GM18867 (cell line): Measurements from ENCODE around the gene FAM222A.

Experiments
- ATAC-seq: cut with Tn5 transposase; IDR thresholded peaks from one replicate; pipeline ENCODE4 v1.9.1; 2021; ENCODE audit warnings: mild to moderate bottlenecking, moderate library complexity; ENCODE audit not compliant: unreplicated experiment

FAM222A gene

DNA sequence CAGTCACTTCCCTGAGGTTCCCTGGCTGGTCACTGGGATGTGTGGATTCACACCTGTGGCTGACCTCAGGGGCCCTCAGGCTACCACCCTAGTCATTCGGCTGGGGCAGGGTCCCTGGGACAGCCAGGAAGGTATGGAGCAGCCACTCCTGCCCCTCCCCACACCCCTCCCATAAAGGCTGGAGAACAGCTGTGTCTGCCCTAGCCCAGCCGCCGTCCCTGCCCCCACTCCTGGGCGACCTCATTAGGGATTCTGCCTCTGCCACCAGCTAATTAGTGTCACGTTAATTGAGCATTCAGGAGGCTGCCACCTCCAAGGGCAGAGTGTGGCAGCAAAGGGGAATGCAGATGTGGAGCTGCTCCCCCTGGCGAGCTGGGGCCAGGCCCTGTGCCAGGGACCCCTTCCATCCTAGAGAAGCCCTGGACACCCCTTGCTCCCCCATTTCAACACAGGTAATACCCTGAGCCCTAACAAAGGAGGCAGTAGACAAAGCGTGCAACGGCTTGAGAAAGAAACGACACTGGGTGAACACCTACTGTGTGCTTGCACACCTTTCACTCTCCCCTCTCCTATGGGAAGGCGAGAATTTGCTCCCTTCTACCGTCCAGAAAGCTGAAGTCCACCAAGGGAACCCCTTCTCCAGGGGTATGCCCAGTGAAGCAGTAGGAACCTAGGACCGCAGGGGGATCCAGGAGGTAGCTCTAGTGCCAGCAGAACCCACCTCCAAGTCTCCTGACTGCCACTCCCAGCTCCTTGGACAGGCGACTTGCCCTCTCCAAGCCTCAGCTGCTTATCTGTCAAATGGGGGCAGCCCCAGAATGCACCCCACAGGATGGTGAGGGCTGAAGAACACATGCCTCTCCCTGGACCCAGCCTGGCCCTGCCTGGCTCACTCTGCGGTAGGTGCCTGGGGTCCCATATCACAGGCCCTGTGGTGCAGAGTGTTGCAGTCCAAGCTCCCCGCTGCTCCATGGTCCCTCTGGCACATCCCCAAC lies 45.1 kb downstream of the FAM222A start:
- ATAC-seq, result no peak

GRCh38 chr12:109759595-109759994 lies 46.0 kb downstream of the FAM222A start:
- no peak for ATAC-seq

DNA sequence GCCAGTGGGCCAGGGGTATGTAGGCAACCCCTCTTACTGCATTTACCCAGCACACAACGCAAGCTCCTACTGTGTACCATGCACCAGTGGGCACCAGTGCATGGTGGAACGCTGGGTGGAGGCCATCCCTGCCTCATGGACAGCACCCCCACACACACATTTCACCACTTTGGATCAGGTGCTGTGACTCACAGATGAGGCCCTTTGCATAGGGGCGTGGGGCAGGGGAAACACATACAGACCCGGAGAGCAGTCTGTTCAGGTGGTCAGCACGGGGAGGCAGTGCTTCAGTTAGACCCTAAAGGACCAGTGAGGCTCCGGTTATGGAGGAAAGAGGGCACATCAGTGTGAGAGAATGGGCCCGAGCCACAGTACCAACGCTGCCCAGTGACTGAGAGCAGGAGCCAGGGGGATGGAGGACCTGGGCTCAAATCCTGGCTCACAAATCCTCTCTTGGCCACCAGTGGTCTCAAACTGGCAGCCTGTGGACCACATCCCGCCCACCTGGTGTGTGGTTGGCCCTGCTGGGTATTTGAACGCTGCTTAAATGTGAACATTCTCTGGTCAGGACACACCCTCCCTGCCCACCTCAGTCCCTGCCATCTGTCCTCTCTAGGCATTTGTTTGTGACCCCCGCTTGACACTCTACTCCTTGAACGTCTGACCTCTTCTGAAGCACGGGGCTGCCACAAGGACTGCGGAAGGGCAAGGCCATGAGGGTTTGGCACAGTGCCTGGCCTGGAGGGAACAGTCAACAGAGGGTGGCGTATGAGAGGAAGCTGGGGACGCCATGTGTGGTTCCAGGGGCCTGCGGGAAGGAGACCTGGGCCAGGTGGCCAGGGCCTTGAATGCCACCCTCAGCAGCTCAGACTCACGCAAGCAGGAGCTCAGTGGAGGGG lies 46.7 kb downstream of the FAM222A start:
- ATAC-seq, result no peak

- ATAC-seq, result no peak
These were observed 47.6 kb downstream of the FAM222A start for GRCh38 chr12:109760930-109761921.

GRCh38 chr12:109762071-109762672 lies 48.5 kb downstream of the FAM222A start:
- ATAC-seq, result no peak

DNA sequence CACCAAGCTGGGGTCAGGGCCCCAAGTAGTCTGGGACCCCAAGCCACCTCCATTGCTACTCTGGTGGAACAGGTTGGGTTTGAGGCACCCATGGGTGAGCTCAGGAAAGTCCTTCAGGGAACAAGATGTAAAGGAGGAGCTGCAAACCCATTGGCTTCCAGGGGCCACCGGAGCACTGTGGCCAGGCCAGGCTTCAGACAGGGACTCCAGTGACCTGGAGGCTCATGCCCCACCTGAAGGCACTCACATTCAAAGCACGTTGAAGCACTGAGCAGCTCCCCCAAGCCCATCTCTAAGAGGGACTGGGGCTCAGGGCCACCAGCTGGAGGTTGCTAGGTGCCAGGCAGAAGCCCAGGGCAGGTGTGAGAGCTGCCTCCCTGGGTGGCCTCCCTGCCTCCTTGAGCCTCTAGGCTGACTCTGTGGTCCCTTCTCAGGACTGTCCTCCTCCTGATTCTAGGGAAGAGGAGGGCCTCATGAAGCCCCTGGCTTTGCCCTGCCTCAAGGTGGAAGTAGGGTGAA lies 49.1 kb downstream of the FAM222A start:
- ATAC-seq, result no peak

DNA sequence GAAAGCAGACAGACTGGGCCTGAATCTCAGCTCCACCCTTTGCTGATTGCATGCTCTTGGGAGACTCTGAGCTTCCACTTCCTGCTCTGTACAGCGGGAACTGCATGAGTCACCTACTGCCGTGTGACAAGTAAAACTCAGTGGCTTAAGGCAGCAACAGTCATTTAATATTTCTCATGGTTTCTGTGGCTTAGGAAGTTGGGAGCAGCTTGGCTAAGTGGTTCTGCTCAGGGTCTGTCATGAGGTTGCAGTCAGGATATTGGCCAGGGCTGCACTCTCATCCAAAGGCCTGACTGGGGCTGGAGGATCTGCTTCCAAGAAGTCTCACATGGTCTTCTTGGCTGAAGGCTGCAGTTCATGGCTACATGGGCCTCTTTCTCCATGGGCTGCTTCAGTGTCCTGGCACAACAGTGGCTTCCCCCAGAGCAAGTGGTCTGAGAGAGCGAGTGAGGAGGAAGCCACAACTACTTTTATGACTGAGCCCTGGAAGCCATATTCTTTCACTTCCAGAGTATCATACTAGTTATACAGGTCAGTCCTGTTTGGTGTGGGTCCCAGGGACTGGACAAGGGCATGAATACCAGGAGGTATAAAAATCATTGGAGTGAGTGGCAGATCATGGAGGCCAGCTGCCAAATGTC lies 49.7 kb downstream of the FAM222A start:
- no peak for ATAC-seq

- ATAC-seq, result no peak
These were observed 50.5 kb downstream of the FAM222A start for GRCh38 chr12:109764123-109764522.

DNA sequence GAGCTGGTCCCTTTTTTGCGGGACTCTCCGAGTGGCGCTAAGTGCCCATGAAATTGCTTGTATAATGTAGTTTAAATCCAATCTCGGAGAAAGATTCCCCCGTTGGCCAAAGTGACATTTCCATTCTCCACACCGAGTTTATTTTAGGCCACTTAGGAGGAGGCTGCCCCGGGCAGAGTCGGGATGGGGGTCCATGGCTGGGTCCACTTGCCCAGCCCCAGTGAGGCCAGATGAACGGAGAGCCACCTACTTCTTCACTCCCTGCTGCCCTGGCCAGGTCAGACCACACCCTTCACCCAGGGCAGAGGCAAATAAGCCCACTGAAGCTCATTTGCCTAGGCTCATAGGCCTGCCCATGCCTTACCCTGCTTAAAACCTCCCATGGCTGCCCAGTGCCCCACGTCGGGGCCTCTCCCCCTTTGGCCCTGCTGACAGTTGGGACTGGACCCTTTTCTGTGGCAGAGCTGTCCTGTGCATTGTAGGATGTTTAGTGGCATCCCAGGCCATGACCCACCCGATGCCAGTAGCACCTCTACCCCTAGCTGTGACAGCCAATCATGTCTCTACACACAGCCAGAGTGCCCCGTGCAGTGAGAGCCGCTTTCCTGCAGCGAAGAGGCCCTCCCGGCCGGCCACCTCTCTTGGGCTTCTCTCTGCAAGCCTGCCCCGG lies 51.3 kb downstream of the FAM222A start:
- no peak for ATAC-seq

- no peak for ATAC-seq
These were observed 51.8 kb downstream of the FAM222A start for GRCh38 chr12:109765446-109765810.

DNA sequence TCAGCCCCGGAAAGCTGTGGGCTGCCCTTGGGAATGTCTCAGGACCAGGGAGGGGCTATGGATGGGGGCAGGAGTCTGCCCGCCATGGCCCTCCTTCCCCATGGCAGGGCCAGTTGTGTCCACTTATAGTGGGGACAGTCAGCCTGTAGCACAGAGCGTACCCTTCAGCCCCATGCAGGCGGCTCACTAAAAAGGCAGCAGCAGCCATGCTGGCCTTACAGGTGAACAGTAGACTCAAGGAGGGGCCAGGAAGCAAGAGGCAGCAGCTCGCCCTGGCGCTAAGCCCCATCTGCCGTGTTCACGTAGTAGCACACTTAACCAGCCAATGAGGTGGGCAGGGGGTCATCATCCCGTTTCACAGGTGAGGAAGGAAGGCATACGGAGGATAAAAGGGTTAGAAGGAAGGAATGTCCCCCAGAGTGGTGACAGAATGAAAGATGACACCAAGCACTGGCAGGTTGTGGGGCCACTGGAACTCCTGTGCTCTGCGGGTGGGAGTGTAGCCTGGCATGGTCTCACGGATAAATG lies 52.7 kb downstream of the FAM222A start:
- ATAC-seq, result no peak

- ATAC-seq, result no peak
These were observed 53.8 kb downstream of the FAM222A start for GRCh38 chr12:109767456-109767855.

- no peak for ATAC-seq
These were observed 54.6 kb downstream of the FAM222A start for GRCh38 chr12:109767991-109768900.

DNA sequence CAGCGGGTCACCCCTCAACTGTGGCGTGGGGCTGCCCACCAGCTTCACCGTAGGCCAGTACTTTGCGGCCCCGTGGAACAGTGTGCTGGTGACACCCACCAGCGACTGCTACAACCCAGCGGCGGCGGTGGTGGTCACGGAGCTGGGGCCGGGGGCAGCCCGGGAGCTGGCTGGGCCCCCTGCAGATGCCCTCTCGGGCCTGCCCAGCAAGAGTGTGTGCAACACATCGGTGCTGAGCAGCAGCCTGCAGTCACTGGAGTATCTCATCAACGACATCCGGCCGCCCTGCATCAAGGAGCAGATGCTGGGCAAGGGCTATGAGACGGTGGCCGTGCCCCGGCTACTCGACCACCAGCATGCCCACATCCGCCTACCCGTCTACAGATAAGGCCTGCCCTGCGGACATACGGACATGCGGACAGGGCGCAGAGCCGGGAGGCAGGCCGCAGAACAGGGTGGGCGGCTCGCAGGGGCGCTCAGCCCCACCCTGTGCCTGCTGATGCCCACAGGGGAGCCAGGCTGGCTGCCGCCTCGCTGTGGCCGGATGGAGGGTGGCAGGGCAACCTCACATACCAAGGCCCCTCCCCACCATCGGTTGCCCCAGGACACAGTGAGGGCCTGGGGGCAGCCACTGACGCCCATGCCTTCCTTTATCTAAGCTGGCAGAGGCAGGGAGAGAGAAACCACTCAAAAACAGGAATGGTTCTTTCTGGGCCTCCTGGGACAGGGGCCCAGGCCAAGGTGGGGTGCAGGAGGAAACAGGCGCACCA lies 55.5 kb downstream of the FAM222A start:
- ATAC-seq, result no peak

GRCh38 chr12:109770104-109770860 lies 56.7 kb downstream of the FAM222A start:
- no peak for ATAC-seq
